Measurements from ENCODE around the gene STX16. TPM values are rescaled to one million over a fixed set of nuclear protein-coding genes. Genes with fewer than 3 reads are reported as not detected.
A peak's percentile ranks its signal among the peaks of the same experiment; 100 is the strongest.

STX16 gene
- total RNA-seq, 1 experiment from 2014 or later = 41.9 TPM

DNA sequence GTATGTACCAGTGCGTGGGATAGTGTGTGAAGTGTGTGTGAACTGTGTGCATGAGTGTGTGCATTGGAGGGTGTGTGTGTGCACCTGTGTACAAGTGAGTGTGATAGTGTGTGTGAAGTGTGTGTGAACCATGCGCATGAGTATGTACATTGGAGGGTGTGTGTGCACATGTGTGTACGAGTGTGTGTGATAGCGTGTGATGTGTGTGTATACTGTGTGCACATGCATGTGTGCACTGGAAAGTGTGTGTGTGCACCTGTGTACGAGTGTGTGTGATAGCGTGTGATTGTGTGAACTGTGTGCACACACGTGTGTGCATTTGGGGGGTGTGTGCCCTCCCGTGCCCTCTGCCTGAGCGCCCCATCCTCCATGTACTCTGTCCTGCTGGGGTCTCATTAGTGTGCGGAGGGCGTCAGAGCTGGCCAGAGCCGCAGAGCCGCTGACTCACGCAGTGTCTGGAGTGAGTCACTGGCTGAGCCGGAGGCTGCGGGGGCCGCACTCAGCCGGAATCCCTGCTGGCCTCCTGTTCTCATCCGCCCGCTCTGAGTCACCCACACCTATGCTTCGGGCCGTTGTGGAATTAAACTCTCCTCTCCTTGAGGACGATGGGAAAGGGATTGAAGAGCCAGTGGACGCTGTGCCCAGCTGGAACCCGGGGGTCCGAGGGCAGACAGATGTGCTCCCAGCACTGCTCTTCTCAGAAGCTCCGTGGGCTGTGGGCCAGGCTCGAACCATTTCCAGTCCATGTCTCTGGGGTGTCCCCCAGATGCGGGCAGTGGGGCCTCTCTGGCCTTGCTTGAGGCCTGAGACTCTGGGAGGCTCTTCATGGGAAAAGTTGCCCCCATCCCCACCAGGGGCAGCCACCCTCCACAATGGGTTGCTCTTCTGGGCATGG lies 27.3 kb upstream of the STX16 start:
- Histone ChIP-seq H3K36me3 (ENCODE audit: control insufficient read depth, insufficient read depth, low read length) (no peaks in the 10 kb centered on the region), H3K27ac (ENCODE audit: low read length) (peak overlapping the region; percentile 86), H3K9me3 (ENCODE audit: control insufficient read depth, insufficient read depth, low read depth, low read length) (peaks cover 4% of the 10 kb centered on the region; the same call in 1 of the 2 replicates), H3K27me3 (ENCODE audit: control insufficient read depth, insufficient read depth, low read length) (no peaks in the 10 kb centered on the region), H3K4me3 (ENCODE audit: low read depth in 2 of 2, low read length in 2 of 2) (no peak overlapping the region), H3K4me1 (ENCODE audit: control insufficient read depth, insufficient read depth, low read length) (peaks cover 10% of the 10 kb centered on the region)
- DNase-seq (ENCODE audit: low read depth, low spot score) (peak; percentile 62), ATAC-seq (peak; percentile 99)
- TF ChIP-seq, protein P1, sequence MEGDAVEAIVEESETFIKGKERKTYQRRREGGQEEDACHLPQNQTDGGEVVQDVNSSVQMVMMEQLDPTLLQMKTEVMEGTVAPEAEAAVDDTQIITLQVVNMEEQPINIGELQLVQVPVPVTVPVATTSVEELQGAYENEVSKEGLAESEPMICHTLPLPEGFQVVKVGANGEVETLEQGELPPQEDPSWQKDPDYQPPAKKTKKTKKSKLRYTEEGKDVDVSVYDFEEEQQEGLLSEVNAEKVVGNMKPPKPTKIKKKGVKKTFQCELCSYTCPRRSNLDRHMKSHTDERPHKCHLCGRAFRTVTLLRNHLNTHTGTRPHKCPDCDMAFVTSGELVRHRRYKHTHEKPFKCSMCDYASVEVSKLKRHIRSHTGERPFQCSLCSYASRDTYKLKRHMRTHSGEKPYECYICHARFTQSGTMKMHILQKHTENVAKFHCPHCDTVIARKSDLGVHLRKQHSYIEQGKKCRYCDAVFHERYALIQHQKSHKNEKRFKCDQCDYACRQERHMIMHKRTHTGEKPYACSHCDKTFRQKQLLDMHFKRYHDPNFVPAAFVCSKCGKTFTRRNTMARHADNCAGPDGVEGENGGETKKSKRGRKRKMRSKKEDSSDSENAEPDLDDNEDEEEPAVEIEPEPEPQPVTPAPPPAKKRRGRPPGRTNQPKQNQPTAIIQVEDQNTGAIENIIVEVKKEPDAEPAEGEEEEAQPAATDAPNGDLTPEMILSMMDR (IDR thresholded peaks at IDR 0.05) = no peak
- TF ChIP-seq POLR2AphosphoS5 (IDR thresholded peaks at IDR 0.05; ENCODE audit: low read depth, low read length) = peak; percentile 51; the same call in 1 of the 2 replicates
- TF ChIP-seq, protein P2, sequence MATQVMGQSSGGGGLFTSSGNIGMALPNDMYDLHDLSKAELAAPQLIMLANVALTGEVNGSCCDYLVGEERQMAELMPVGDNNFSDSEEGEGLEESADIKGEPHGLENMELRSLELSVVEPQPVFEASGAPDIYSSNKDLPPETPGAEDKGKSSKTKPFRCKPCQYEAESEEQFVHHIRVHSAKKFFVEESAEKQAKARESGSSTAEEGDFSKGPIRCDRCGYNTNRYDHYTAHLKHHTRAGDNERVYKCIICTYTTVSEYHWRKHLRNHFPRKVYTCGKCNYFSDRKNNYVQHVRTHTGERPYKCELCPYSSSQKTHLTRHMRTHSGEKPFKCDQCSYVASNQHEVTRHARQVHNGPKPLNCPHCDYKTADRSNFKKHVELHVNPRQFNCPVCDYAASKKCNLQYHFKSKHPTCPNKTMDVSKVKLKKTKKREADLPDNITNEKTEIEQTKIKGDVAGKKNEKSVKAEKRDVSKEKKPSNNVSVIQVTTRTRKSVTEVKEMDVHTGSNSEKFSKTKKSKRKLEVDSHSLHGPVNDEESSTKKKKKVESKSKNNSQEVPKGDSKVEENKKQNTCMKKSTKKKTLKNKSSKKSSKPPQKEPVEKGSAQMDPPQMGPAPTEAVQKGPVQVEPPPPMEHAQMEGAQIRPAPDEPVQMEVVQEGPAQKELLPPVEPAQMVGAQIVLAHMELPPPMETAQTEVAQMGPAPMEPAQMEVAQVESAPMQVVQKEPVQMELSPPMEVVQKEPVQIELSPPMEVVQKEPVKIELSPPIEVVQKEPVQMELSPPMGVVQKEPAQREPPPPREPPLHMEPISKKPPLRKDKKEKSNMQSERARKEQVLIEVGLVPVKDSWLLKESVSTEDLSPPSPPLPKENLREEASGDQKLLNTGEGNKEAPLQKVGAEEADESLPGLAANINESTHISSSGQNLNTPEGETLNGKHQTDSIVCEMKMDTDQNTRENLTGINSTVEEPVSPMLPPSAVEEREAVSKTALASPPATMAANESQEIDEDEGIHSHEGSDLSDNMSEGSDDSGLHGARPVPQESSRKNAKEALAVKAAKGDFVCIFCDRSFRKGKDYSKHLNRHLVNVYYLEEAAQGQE (IDR thresholded peaks at IDR 0.05; ENCODE audit: insufficient read depth in 1 of 2, low read depth in 2 of 2, low read length in 1 of 2) = no peak
- no peak for TF ChIP-seq SIN3A (IDR thresholded peaks at IDR 0.05; ENCODE audit: borderline replicate concordance, insufficient read depth, low read depth, low read length)
- 0 out of 2 replicates have a peak, but pooled peaks have one; percentile 47 for TF ChIP-seq TCF7L2 (IDR thresholded peaks at IDR 0.05; ENCODE audit: low read depth, low read length)
- no TSS peak for BruUV-seq (replicated peaks)
- ChIA-PET POLR2A (no interaction called here), CTCF (no interaction called here)
- in situ Hi-C loops (cut with HindIII; ENCODE audit: low pct_unique_long_range_greater_than_20kb, low sequenced_read_pairs) = no loop called here
- intact Hi-C loops (cut with micrococcal nuclease; ENCODE audit: unreplicated experiment) = no loop called here

DNA sequence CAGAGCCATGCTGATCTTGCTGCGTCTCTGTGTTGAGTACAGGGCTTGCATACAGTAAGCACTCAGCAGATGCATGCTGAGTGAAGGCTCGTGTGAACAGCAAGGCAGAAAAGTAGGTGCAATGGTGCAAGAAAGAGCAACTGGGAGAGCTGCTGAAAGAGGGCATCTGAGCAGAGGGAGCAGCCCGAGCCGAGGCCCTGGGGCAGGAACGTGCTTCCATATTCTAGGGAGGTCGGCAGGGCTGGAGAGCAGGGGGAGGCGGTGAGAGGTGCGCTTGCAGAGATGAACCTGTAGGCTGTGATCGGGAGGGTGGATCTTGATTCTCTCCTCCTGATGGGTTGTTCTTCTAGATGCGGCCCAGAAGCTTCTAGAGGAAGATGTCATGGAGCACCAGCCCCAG lies 26.4 kb upstream of the STX16 start:
- intact Hi-C loops (cut with micrococcal nuclease; ENCODE audit: unreplicated experiment) = no loop called here
- no peak for ATAC-seq
- CTCF ChIA-PET = no interaction called here
- peaks cover 4% of the 10 kb centered on the region; the same call in 1 of the 2 replicates for H3K9me3 ChIP-seq (ENCODE audit: control insufficient read depth, insufficient read depth, low read depth, low read length)
- POLR2A ChIA-PET = no interaction called here
- H3K4me3 ChIP-seq (ENCODE audit: low read depth in 2 of 2, low read length in 2 of 2) = no peak overlapping the region
- H3K27me3 ChIP-seq (ENCODE audit: control insufficient read depth, insufficient read depth, low read length) = no peaks in the 10 kb centered on the region
- peaks cover 10% of the 10 kb centered on the region for H3K4me1 ChIP-seq (ENCODE audit: control insufficient read depth, insufficient read depth, low read length)
- in situ Hi-C loops (cut with HindIII; ENCODE audit: low pct_unique_long_range_greater_than_20kb, low sequenced_read_pairs) = no loop called here
- no peaks in the 10 kb centered on the region for H3K36me3 ChIP-seq (ENCODE audit: control insufficient read depth, insufficient read depth, low read length)
- peak overlapping the region; percentile 86 for H3K27ac ChIP-seq (ENCODE audit: low read length)
- DNase-seq (ENCODE audit: low read depth, low spot score) = no peak
- BruUV-seq (replicated peaks) = no TSS peak
- no peak for TF ChIP-seq SIN3A (IDR thresholded peaks at IDR 0.05; ENCODE audit: borderline replicate concordance, insufficient read depth, low read depth, low read length)
- TF ChIP-seq TCF7L2 (IDR thresholded peaks at IDR 0.05; ENCODE audit: low read depth, low read length) = no peak
- TF ChIP-seq, protein P2 (IDR thresholded peaks at IDR 0.05; ENCODE audit: insufficient read depth in 1 of 2, low read depth in 2 of 2, low read length in 1 of 2) = no peak
- TF ChIP-seq, protein P1 (IDR thresholded peaks at IDR 0.05) = no peak
- no peak for TF ChIP-seq POLR2AphosphoS5 (IDR thresholded peaks at IDR 0.05; ENCODE audit: low read depth, low read length)
